OCI-M1 (cell line): ENCODE data around the gene PLEKHG7.
"Not testable (repeated sequence)": the region's sequence is repeated elsewhere in the genome, so short reads cannot be mapped to it uniquely, and the experiment has no call there.

Experiments used
- DNase-seq: peaks from one replicate; lab custom pipeline; 2025; lab: John Stamatoyannopoulos, UW

PLEKHG7 gene

GRCh38 chr12:92702754-92703679, at the start of gene PLEKHG7:
Gene PLEKHG7, plus strand, starts transcription at chr12:92702989. Its CDS starts 3,643 bp downstream, at chr12:92706632.
- DNase-seq = no peak

DNA sequence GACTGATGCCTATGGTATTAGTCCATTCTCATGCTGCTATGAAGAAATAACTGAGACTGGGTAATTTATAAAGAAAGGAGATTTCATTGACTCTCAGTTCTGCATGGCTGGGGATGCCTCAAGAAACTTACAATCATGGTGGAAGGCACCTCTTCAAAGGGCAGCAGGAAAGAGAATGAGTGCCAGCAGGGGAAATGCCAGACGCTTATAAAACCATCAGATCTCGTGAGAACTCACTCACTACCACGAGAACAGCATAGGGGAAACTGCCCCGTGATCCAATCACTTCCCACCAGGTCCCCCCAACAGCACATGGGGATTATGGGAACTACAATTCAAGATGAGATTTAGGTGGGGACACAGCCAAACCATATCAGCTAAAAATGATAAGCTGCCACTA, 48.5 kb upstream of the PLEKHG7 start:
- DNase-seq = not testable (repeated sequence)

GRCh38 chr12:92654929-92655328, 47.9 kb upstream of the PLEKHG7 start:
- no peak for DNase-seq

DNA sequence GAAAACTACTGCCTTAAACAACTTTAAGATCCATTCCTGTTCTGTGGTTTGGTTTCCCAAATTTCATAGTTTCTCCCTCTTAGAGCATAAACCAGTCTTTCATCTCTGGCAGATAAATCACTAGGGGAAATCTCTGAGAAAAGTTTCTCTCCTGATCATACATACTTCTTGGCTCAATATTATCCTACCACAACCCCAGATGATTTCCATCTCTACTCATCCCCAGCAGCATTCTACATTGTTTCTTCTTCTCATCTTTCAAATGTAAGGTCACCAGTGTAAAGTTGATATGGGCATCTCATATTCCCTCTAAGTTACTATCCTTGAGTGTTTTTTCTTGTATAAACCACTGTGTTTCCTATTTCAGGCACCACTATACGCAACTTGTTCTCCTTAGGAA, 45.9 kb upstream of the PLEKHG7 start:
- DNase-seq = no peak

- no peak for DNase-seq
These were observed 45.0 kb upstream of the PLEKHG7 start for GRCh38 chr12:92657770-92658169.

GRCh38 chr12:92658611-92659010, 44.2 kb upstream of the PLEKHG7 start:
- no peak for DNase-seq

DNA sequence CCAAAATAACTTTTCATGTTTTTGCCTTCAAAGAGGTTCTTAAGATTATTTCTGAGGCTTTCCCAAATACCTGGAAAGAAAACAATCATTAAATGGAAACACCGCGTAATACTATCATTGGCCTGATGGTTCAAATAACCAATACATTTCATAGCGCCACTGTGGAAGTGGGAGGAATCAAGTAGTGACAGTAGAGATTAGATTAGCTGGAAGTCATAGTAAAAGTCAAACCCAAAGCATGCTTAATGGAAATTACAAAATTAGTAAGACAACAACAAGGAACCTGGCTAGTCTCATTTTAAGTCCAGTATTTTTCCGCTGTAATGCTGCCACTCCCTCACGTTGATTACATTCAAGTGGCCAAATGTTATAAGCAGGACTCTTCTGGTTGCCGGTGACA, 41.5 kb upstream of the PLEKHG7 start:
- DNase-seq = no peak

GRCh38 chr12:92665496-92665895, 37.3 kb upstream of the PLEKHG7 start:
- DNase-seq = no peak

GRCh38 chr12:92668739-92669138, 34.0 kb upstream of the PLEKHG7 start:
- DNase-seq = no peak

DNA sequence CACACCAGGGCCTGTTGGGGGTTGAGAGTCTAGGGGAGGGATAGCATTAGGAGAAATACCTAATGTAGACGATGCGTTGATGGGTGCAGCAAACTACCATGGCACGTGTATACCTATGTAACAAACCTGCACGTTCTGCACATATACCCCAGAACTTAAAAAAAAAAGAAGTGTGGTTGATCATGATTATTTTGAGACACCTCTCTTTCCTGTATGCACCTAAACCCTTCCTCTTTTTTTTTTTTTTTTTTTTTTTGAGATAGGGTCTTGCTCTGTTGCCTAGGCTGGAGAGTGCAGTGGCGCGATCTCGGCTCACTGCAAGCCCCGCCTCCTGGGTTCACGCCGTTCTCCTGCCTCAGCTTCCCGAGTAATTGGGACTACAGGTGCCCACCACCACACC, 31.3 kb upstream of the PLEKHG7 start:
- not testable (repeated sequence) for DNase-seq

- DNase-seq = no peak
These were observed 29.0 kb upstream of the PLEKHG7 start for GRCh38 chr12:92673756-92674155.

DNA sequence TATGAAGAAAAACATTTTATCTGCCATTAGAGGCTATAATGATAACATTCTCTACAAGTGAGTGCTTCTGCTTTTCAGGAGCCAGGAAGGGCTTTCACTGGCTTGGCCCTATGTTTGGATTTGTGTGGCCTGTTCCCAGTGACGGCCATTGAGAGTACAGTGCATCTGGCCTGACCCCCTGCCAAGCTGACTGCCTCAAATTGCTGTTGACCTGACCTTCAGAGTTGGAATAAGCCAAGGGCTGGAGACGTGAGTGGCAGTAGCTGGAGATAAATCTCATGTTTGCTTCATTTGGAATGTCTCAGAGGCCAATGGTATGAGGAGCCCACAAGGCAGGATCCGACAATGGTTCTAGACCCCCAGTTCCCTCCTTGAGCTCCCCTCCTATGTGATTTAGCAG, 28.3 kb upstream of the PLEKHG7 start:
- DNase-seq = no peak

GRCh38 chr12:92675092-92675865, 27.5 kb upstream of the PLEKHG7 start:
- peak; percentile 11 for DNase-seq

GRCh38 chr12:92676710-92677109, 26.1 kb upstream of the PLEKHG7 start:
- no peak for DNase-seq

- no peak for DNase-seq
These were observed 12.2 kb upstream of the PLEKHG7 start for GRCh38 chr12:92690601-92691000.

DNA sequence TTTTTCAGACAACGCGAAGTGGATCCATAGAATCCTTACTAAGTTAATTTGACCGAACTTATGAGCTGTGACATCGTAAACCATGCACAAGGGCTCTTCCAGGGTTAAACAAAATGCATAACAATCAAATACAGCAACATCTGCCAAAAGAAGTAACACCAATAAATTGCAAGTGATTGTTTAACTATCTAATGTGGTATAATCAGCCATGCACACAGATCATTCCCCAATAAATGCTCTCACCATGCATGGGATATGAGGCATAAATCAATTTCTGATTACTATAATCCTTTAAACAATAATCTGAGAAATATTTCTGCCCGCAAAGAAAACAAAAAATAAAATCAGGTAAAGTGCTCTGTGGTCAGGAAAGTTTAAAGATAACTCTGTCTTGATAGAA, 7.7 kb upstream of the PLEKHG7 start:
- DNase-seq = no peak

DNA sequence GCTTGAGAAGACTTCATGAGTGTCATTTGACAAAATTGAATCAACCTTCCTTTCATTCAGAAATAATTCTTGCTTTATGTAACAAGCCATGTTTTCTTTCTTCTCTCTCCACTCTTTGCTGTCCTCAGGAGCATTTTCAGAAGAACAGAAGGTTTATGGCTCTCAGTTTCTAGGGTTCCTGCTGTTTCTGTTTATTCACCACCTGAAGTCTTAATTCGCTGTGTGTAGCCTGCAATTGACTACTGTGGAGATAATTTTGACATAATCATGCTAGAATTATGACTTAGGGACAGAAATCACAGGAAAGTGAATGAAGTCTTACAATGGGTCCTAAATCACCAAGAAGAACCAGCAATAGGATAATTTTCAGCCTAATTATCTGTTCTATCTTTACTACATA, 7.2 kb upstream of the PLEKHG7 start:
- no peak for DNase-seq

- no peak for DNase-seq
These were observed 6.6 kb upstream of the PLEKHG7 start for GRCh38 chr12:92696216-92696615.

GRCh38 chr12:92698474-92698873, 4.3 kb upstream of the PLEKHG7 start:
- DNase-seq = no peak

GRCh38 chr12:92701441-92701840, 1.3 kb upstream of the PLEKHG7 start:
- DNase-seq = no peak

DNA sequence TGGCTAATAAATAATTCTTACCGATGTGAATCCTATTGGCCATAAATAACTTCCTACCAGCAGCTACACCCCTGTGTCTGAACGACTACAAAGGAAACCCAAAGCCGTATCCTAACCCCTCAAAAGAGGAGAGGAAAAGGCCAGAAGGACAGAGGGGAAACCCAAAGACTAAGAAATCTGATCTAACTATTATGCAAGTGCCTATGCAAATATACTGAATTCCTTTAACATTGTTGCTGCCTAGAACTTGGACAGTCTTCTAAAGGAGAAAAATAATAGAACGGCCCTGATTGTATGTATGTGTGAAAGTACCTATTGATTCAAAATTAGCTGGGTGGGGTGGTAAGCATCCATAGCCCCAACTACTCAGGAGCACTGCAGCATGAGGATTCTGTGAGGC, 997 bp downstream of the PLEKHG7 start:
- DNase-seq = no peak

DNA sequence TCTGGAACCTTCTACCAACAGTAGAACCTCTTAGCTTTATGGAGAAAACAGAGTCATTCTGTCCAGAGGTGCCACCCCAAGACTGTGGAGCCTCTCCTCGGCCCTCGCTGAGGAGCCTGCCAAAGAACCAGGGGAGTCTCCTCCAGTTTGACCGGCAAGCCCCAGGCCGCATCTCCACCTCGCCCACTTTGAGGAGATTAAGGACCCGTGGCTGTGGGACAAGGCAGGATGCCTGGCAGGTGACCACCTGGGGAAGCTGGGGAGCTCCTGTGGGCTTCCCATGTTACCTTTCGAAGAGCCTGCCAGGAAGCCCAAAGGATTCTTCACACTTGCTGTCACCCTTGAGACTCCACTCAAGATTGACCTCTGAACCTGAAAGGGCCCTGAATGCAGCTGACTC, 3.8 kb downstream of the PLEKHG7 start:
- DNase-seq = no peak

DNA sequence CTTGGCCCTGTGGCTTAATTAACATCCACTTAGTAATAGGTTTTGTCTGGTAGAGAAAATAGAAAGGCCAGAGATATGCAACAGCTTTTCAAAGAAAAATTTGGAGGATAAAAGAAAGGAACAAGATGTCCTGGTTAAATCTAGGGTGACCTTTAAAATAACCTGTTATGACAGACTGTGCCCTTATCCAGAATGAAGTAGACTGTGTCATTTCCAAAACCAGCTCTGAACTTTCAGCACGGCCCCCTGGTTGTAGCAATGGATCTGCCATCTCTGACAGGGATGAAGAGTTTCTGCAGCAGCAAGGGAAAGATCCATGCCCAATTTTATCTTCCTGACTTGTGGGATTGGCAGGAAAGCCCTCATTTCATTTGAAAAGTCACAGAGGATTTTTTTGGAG, 5.1 kb downstream of the PLEKHG7 start:
- DNase-seq = no peak
